ENCODE data around the gene GRIN2C.
A peak's percentile ranks its signal among the peaks of the same experiment; 100 is the strongest.
"Not testable (repeated sequence)": the region's sequence is repeated elsewhere in the genome, so short reads cannot be mapped to it uniquely, and the experiment has no call there.

Gene GRIN2C

GRCh38 chr17:74879308-74879707, 19.6 kb upstream of the GRIN2C start:
- no peak for DNase-seq (ENCODE audit: low read depth, low spot score)

- no peak for DNase-seq (ENCODE audit: low read depth, low spot score)
Measured at GRCh38 chr17:74878658-74879057, 19.0 kb upstream of the GRIN2C start.

GRCh38 chr17:74877592-74878548, 18.2 kb upstream of the GRIN2C start:
- DNase-seq (ENCODE audit: low read depth, low spot score), result no peak

- DNase-seq (ENCODE audit: low read depth, low spot score), result no peak
Measured at GRCh38 chr17:74875977-74876593, 16.4 kb upstream of the GRIN2C start.

- DNase-seq (ENCODE audit: low read depth, low spot score), result no peak
Measured at GRCh38 chr17:74875155-74875976, 15.7 kb upstream of the GRIN2C start.

- no peak for DNase-seq (ENCODE audit: low read depth, low spot score)
Measured at GRCh38 chr17:74874615-74875037, 14.9 kb upstream of the GRIN2C start.

GRCh38 chr17:74873874-74874614, 14.4 kb upstream of the GRIN2C start:
- no peak for DNase-seq (ENCODE audit: low read depth, low spot score)

GRCh38 chr17:74873037-74873873, 13.6 kb upstream of the GRIN2C start:
- DNase-seq (ENCODE audit: low read depth, low spot score), result peak; percentile 99

GRCh38 chr17:74872313-74873036, 12.8 kb upstream of the GRIN2C start, which contains the start of gene FDXR:
Gene FDXR (minus strand): TSS chr17:74872994. CDS start chr17:74872944, 50 bp downstream.
- no peak for DNase-seq (ENCODE audit: low read depth, low spot score)

GRCh38 chr17:74871356-74872076, 11.8 kb upstream of the GRIN2C start:
- DNase-seq (ENCODE audit: low read depth, low spot score), result no peak

- no peak for DNase-seq (ENCODE audit: low read depth, low spot score)
Measured at GRCh38 chr17:74870512-74870911, 10.8 kb upstream of the GRIN2C start.

- DNase-seq (ENCODE audit: low read depth, low spot score), result not testable (repeated sequence)
Measured at GRCh38 chr17:74870028-74870427, 10.3 kb upstream of the GRIN2C start.

GRCh38 chr17:74868908-74869255, 9.2 kb upstream of the GRIN2C start:
- DNase-seq (ENCODE audit: low read depth, low spot score), result no peak

GRCh38 chr17:74868251-74868907, 8.7 kb upstream of the GRIN2C start:
- DNase-seq (ENCODE audit: low read depth, low spot score), result no peak

GRCh38 chr17:74866198-74866835, 6.6 kb upstream of the GRIN2C start:
- no peak for DNase-seq (ENCODE audit: low read depth, low spot score)

- DNase-seq (ENCODE audit: low read depth, low spot score), result no peak
Measured at GRCh38 chr17:74865504-74866197, 6.0 kb upstream of the GRIN2C start.

GRCh38 chr17:74864866-74865395, 5.2 kb upstream of the GRIN2C start:
- no peak for DNase-seq (ENCODE audit: low read depth, low spot score)

All from brain pericyte (primary cell).